SH-SY5Y (cell line): ENCODE results near the gene SRMS.

Experiments
- GATA2 ChIP-seq: IDR thresholded peaks from 2 replicates; pipeline ENCODE4 v1.6.1; 2011; ENCODE audit warnings: mild to moderate bottlenecking, low read depth, low read length
- GATA3 ChIP-seq: IDR thresholded peaks from 2 replicates; pipeline ENCODE4 v1.6.1; 2011; ENCODE audit warnings: low read depth, mild to moderate bottlenecking, low read length, moderate library complexity

DNA sequence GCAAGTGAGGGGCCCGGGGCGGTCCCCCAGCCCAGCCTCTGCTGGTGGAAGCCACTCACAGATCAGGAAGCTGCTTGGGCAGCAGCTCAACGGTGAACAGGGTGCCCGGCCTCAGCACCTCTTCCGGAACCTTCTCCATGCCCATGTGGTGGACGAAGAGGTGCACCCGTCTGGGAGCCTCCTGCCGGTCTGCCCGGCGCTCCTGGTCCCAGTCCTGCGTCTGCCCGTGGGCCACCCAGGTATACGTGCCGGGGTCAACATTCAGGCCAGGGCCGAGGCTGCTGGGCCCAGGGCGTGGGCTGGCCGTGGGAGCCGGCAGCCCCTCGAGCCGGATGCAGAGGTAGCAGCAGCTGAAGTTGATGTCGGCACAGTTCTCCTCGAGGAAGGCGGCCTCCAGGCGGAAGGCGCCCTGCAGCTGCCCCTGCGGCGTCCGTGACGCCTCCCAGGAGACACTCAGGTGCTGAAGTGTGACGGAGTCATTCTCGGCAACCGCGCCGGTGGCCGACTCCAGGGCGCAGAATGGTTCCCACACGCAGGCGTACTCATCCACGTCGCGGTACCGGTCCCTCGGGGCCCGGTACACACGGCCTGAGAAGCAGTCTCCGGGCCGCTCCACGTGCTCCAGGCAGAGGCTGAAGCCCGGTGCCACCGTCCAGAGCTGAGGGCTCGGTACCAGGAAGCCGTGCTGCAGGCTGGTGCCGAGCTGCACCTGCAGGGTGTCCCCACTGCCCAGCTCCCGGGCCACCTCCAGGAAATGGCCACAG, 15.1 kb upstream of the SRMS start:
- no peak for TF ChIP-seq GATA2
- no peak for TF ChIP-seq GATA3
